Type B pancreatic cell (in vitro differentiated cells): ENCODE measurements around the gene SAPCD2. TPM values are rescaled to one million over a fixed set of nuclear protein-coding genes. Genes with fewer than 3 reads are reported as not detected.

Experiments
- DNase-seq: peaks from one replicate; pipeline ENCODE4 v3.0.0; 2021; ENCODE audit warnings: mixed read lengths; ENCODE audit not compliant: unreplicated experiment; ENCODE audit errors: extremely low spot score
- H3K27ac Mint-ChIP-seq: 2 replicates; pipeline ENCODE4 v1.8.0; 2021; ENCODE audit warnings: mild to moderate bottlenecking, mixed read lengths
- H3K27me3 Mint-ChIP-seq: 2 replicates; pipeline ENCODE4 v1.8.0; 2021; ENCODE audit warnings: mixed read lengths
- H3K36me3 Mint-ChIP-seq: 2 replicates; pipeline ENCODE4 v1.8.0; 2021; ENCODE audit warnings: mixed read lengths
- H3K4me1 Mint-ChIP-seq: one replicate; pipeline ENCODE4 v1.8.0; 2021; ENCODE audit warnings: mixed read lengths; ENCODE audit not compliant: unreplicated experiment
- H3K4me3 Mint-ChIP-seq: 2 replicates; pipeline ENCODE4 v1.8.0; 2021; ENCODE audit warnings: mild to moderate bottlenecking, mixed read lengths
- H3K9me3 Mint-ChIP-seq: 2 replicates; pipeline ENCODE4 v1.8.0; 2021; ENCODE audit warnings: mixed read lengths
- total RNA-seq: library from RNA; stranded (reverse); gene quantifications from 2 replicates; pipeline ENCODE4 v1.2.1, GENCODE V29; 2021; ENCODE audit warnings: low replicate concordance
- TF ChIP-seq, protein P1 (sequence below): fragments of 200-600 bp; sonication (generic); conservative IDR thresholded peaks from 2 replicates; pipeline ENCODE4 v1.5.0; 2021; ENCODE audit warnings: antibody characterized with exemption, mild to moderate bottlenecking

SAPCD2 gene
- total RNA-seq, 1 donor from 2014 or later = 19.1 TPM

DNA sequence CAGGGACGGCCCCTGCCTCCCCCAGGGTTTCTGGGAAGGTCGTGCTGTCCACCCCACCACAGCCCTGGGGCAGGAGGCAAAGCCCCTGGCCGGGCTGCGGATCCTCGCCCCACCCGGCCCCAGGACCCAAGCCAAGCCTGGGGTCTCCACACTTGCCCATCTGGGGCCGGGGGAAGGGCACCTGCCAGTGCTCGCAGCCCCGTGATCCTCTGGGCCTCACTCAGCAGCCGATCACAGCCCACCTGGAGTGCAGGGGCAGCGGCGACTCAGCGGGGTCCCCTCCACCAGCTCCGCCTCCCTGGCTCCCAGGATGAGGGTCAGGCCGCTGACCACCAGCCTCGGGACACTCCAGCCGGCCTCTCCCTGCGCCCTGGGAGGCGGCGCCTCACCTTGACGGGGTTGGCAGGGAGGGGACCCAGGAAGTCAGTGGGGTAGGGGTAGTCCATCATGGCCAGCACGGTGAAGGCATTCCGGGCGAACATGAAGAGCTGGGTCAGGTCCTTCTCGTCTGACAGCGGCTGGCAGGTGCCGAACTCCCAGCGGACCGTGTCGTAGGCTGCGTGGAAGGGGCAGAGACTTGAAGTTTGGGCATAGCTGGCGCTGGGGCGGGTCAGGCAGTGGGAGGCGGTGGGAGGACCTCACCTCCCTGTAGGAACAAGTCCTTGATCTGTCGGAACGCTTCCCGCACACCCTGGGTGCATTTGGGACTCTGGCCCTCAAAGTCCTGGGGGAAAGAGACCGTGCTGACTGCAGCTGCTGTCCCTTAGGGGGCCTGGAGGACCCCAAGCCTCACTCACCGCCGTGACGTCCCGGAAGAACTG, 42.4 kb upstream of the SAPCD2 start:
- H3K4me1 Mint-ChIP-seq = peaks cover 6% of the 10 kb centered on the region
- TF ChIP-seq, protein P1, sequence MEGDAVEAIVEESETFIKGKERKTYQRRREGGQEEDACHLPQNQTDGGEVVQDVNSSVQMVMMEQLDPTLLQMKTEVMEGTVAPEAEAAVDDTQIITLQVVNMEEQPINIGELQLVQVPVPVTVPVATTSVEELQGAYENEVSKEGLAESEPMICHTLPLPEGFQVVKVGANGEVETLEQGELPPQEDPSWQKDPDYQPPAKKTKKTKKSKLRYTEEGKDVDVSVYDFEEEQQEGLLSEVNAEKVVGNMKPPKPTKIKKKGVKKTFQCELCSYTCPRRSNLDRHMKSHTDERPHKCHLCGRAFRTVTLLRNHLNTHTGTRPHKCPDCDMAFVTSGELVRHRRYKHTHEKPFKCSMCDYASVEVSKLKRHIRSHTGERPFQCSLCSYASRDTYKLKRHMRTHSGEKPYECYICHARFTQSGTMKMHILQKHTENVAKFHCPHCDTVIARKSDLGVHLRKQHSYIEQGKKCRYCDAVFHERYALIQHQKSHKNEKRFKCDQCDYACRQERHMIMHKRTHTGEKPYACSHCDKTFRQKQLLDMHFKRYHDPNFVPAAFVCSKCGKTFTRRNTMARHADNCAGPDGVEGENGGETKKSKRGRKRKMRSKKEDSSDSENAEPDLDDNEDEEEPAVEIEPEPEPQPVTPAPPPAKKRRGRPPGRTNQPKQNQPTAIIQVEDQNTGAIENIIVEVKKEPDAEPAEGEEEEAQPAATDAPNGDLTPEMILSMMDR = no peak
- no peak overlapping the region for H3K27ac Mint-ChIP-seq
- no peaks in the 10 kb centered on the region for H3K36me3 Mint-ChIP-seq
- no peak for DNase-seq
- peaks cover 3% of the 10 kb centered on the region for H3K27me3 Mint-ChIP-seq
- H3K4me3 Mint-ChIP-seq = peak overlapping the region; percentile 72
- H3K9me3 Mint-ChIP-seq = no peaks in the 10 kb centered on the region

DNA sequence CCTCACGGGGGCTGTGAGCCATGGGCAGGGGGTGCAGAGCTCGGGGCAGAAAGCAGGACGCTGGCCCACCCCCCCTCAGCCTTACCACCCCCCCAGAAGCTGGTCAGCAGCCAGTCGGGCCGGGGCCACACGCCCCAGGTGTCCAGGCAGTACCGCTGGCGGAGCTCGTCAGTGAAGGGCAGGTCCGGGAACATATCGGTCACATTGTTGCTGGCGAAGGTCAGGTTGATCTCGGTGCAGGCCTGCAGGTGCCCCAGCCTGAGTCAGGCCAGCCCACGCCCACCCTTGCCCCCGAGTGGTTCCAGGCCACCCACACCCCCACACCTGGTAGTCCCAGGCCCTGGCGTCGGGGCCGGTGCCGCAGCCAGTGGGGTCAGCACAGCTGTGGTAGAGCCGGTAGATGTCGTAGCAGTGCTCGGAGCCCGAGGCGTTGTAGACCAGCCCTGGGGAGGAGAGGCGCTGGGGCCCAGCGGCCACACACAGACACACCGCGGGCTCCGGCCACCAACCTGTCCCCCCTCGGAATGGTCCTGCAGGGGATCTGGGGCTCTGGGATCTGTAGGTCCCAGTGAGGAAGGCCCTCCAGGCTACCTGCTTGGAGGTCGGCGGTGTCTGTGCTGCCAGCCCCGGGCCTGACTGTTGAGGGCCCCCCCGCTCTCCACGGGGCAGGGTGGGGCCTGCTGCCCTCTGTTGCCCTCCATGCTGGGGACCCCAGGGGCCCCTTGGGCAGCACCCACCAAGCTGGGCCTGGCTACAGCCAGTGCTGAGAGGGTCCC, 41.6 kb upstream of the SAPCD2 start:
- Mint-ChIP-seq H3K27me3 (peaks cover 3% of the 10 kb centered on the region), H3K36me3 (no peaks in the 10 kb centered on the region), H3K4me3 (no peak overlapping the region), H3K27ac (no peak overlapping the region), H3K4me1 (peaks cover 6% of the 10 kb centered on the region), H3K9me3 (no peaks in the 10 kb centered on the region)
- TF ChIP-seq, protein P1 = no peak
- no peak for DNase-seq

DNA sequence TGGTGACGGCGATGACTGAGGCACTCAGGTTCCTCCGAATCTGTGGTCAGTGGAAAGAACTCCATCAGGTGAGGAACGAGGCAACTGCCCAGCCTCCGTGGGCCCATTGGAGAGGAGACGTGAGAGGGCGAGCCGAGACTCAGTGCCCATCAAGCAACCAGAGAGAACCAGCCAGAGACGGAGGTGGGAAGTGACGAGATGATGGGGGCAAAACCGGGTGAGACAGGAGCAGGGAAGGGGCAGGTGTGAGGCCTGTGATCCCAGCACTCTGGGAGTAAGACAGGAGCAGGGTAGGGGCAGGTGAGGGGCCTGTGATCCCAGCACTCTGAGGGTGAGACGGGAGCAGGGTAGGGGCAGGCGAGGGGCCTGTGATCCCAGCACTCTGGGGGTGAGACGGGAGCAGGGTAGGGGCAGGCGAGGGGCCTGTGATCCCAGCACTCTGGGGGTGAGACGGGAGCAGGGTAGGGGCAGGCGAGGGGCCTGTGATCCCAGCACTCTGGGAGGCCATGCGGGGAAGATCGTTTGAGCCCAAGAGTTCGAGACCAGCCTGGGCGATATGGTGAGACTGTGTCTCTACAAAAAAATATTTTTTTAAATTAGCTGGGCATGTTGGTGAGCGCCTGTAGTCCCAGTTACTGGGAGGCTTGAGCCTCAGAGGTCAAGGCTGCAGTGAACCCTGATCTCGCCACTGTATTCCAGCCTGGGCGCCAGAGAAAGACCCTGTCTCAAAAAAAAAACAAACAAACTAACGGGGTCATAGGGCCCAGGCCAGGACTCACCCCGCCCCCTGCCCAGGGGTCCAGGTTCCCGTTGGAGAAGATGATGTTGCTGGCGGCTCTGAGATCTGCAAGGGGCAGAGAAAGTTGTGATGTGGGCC, 40.8 kb upstream of the SAPCD2 start:
- DNase-seq = no peak
- Mint-ChIP-seq H3K27me3 (no peaks in the 10 kb centered on the region), H3K27ac (no peak overlapping the region), H3K4me1 (no peaks in the 10 kb centered on the region), H3K9me3 (no peaks in the 10 kb centered on the region), H3K4me3 (no peak overlapping the region), H3K36me3 (no peaks in the 10 kb centered on the region)
- TF ChIP-seq, protein P1 = no peak

DNA sequence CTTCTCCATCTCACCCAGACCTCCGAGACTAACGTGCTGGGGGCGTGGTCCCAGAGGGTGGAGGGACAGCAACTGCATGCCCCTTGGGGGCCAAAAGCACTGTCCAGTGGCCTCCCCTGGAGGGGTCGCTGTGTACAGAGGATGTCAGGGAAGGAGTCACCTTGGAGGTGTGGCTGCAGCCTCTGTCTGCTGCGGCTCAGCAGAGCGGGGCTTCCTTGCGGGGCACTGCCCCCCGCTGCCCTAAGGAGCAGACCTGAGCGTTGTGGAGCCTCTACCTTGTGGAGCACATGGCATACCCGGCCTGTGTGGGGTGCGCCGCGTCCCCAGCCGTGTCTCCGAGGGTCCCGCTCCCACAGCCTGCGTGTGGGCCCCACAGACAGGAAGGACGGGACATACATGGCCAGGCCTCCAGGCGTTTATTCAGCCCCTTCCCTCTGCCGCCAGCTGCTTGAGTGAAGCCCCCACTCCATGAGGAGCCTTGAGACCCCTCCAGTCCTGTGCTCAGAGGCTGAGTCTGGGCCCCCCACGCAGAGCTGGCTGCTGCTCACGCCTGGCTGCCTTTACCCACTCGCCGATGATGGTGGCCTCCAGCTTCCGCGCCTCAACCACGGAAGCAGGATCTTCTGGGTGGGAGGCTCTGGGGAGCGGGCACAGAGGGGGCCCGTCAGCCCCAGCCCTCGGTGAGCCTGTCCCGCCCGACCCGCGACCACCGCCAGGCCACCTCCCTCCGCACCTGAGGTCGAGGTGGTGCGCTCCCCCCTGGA, 40.0 kb upstream of the SAPCD2 start:
- Mint-ChIP-seq H3K36me3 (no peaks in the 10 kb centered on the region), H3K4me3 (no peak overlapping the region), H3K4me1 (no peaks in the 10 kb centered on the region), H3K27me3 (no peaks in the 10 kb centered on the region), H3K9me3 (no peaks in the 10 kb centered on the region), H3K27ac (no peak overlapping the region)
- TF ChIP-seq, protein P1 = no peak
- DNase-seq = no peak
